Left renal cortex interstitium (tissue), 4 donors: Measurements from ENCODE around the gene RERE. TPM values are rescaled to one million over a fixed set of nuclear protein-coding genes. Genes with fewer than 3 reads are reported as not detected.
A peak's percentile ranks its signal among the peaks of the same experiment; 100 is the strongest.

Source experiments
- DNase-seq, 4 donors: peaks; one replicate each; pipeline ENCODE4 v3.0.0-alpha.2; 2013; ENCODE audit warnings: low read depth in 4 of 4, low spot score in 2 of 4, missing footprints in 1 of 4
- polyA plus RNA-seq, 4 donors: library from polyadenylated mRNA; unstranded; fragments of 120-200 nt; gene quantifications; one replicate each; pipeline ENCODE4 v1.2.1, GENCODE V29; 2013; ENCODE audit not compliant: insufficient read length in 4 of 4

Gene RERE
- 100 to 1,000 TPM; 118 to 175 (median 139) TPM for polyA plus RNA-seq

DNA sequence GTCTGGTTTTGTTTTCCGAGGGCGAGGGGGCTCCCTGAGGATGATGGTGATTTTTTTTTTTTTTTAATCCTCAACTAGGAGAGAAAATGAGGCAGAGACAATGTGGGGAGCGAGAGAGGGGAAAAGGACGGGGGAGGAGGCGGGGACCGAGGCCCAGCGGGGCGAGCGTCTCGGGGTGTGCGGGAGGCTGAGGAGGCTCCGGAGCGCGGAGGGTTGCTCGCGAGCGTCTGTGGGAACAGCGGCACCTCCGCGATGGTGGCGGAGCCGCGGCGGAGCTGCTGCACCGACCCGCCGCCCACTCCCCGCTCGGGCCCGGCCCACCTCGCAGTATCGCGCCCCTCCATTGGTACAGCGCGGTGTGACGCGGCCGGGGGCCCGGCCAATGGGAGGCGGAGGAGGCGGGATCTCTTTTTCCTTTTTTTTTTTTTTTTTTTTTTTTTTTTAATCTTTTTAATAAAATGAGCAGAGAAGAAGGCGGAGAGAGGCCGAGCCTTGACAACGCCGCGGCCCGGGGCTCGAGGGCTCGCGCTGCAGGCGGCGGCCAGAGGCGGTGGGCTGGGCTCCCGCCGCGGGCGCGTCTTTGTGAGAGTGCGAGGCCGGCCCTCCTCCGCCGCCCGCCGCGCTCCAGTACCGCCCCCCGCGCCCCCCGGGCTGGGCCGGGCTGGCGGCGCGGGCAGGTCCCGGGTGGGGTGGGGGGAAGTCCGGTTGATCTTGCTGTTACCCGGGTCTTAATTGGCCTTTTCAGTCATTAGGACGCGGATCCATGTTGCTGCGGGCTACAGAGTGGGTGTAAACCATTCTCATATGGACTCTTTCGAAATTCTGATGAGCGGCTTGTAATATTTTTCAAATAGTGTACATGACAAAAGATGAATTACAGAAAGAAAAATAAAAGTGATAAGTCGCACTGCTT, at the start of gene RERE:
TSS of gene RERE (minus strand) at position 229 of the 913 bp plus-strand sequence.
- DNase-seq: peak; percentile 79 to 89 (median 84)

DNA sequence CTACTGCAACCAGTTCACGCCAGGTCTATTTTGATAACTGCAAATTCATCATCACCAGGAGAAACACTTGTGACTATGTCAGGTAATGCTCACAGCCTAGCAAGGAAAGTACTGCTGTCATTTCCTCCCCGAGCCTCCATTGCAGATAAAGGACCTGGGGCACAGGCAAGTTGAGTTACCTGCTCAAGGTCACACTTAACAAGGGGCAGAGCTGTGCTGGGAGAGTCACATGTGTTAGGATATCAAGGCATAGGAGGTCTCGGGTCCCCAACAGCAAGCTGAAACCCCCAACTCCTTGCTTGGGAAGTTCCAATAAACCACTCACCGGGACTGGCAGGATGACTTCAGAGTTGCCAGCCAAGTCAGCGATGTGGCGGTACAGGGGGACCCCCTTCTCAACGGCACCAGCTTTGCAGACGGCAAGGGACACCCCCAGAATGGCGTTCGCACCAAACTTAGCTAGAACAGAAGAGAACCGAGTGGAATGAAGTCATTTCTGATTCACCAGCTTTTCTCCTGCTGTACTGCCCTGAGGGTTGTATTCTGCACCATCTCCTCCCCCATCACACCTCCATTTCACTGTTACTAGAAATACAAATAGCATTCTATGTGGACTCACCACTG, 49.5 kb upstream of the RERE start:
- no peak for DNase-seq

GRCh38 chr1:8866173-8866791, 48.8 kb upstream of the RERE start:
- DNase-seq: no peak

- no peak for DNase-seq
Observed at GRCh38 chr1:8864713-8865344, 47.4 kb upstream of the RERE start.

DNA sequence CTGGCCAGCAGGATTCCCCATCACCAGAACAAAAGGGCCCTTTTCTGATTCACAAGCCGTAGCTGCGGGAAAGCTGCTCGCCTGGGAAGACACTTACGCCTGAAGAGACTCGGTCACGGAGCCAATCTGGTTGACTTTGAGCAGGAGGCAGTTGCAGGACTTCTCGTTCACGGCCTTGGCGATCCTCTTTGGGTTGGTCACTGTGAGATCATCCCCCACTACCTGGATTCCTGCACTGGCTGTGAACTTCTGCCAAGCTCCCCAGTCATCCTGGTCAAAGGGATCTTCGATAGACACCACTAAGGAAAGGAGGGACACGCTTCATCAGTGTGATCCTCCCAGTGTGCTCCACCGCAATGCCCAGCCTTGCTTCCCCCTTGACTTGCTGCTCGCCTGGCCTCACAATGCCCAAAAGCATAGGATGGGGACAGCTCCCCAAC, 46.4 kb upstream of the RERE start:
- no peak for DNase-seq

- no peak for DNase-seq
Observed at GRCh38 chr1:8863138-8863537, 45.7 kb upstream of the RERE start.

- DNase-seq: no peak
Observed at GRCh38 chr1:8862528-8862927, 45.1 kb upstream of the RERE start.

GRCh38 chr1:8860738-8861516, 43.5 kb upstream of the RERE start:
- DNase-seq: no peak

GRCh38 chr1:8858888-8859706, 41.7 kb upstream of the RERE start:
- peak in 2 of 4 donors; percentile 56 to 74 for DNase-seq

DNA sequence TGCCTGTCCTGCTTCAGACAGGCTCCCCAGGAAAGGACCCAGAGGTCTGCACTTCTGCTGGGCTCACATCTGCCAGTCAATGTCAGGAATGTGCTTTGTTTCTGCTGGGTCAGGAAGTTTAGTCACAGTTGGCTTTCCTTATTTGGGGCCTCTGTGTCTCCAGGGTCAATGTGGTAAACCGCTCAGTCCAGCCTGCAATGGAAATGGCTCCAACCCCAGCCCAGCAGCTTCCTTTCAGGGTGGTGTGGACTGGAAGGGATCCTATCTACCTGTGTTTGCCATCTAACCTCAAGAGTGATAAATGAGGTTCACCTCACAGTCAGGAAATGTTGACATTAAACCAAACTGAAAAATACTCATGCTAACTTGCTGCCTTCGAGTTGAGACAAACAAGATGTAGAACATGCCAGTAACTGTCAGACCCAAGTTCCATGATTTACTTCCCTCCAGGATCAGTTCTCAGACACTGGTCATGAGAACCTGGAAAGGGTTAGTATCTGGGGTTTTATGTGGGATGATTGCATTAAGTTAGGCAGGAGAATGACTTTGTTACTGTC, 40.8 kb upstream of the RERE start:
- no peak for DNase-seq

GRCh38 chr1:8856689-8857412, 39.4 kb upstream of the RERE start:
- no peak for DNase-seq

DNA sequence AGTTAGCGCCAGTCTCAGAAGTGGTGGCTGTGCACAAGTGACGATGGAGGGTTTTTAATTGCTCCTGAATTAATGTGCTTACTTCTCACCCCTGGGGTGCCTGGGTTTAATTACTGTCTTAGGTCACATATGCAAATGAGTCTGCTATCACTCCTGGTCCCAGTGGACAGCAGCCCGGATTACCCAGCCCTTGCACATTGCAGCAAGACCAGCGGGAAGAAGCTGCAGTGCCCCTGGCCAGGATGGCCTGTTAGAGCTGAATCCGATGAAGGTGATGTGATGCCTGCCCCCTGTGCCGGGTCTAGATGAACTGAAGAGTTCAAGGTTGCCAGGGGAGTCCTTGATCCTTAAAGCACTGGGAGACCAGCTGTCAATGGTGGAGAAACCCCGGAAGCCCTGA, 36.8 kb upstream of the RERE start:
- DNase-seq: no peak

- no peak for DNase-seq
Observed at GRCh38 chr1:8851060-8851459, 33.6 kb upstream of the RERE start.

DNA sequence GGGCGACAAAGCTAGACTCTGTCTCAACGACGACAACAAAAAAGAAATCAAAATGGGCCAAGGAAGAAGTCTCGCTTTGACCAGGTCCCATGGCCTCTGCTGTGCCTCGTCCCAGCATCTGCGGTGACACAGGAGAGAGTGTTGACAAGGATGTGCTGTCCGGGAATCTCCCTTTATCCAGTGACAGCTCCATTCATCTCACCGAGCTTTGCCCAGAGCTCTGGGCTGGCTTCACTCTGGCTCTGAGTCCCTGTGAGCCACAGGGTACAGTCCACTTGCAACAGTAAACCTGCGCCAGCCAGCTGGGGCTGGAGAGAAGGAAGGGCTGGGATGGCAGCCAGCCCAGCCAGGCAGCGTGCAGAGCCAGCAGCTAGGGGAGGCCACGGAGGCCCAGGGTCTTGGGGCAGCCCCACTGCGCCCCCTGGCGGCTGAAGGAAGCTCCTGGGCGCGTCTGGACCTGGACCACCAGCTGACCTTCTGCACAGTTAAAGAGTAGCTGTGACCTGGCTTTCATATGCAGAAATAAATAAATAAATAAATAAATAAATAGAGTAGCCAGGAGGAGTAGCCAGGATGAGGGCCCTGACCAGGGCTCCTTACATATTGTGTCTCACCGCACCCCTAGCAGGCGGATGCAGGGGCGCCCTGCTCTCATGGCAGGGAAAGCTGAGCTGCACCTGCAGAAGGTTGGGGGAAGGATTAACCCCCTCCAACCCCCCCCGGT, 31.4 kb upstream of the RERE start:
- DNase-seq: peak; percentile 63 to 86 (median 82)

GRCh38 chr1:8847990-8848389, 30.6 kb upstream of the RERE start:
- DNase-seq: no peak

DNA sequence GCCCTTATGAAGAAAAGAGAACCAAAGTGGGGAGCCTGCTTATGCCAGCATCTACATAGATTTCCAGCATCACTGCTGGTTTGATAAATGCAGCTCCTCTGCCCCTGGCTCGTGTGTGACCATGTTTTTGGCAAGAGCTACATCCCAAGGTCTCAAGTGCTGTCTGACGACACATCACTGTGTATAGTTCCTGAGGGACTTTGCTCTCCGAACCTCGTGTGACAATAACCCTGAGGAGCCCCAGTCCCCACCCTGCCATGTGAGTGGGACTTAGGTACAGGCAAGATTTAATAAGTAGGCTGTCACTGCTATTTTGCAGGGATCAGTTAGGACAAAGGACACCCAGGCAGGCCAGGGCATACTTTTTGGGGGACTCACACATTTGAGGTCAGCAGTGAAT, 28.8 kb upstream of the RERE start:
- no peak for DNase-seq
